Inflammatory macrophage treated with lipopolysaccharide for 1 hour (primary cell): Measurements from ENCODE around the gene IRF9.

Experiments used
- DNase-seq, 2 donors: peaks; one replicate each; pipeline ENCODE4 v3.0.0-alpha.2; 2020 to 2022

IRF9 gene

GRCh38 chr14:24160850-24161804 lies at the start of gene IRF9:
Gene IRF9, plus strand, starts transcription at chr14:24161265. Its CDS starts 880 bp downstream, at chr14:24162145.
- peak; percentile 89 to 100 for DNase-seq

GRCh38 chr14:24113379-24113800 lies 47.7 kb upstream of the IRF9 start:
- DNase-seq: peak in 1 of 2 donors; percentile 35

- peak; percentile 91 to 97 for DNase-seq
These were observed 47.1 kb upstream of the IRF9 start for GRCh38 chr14:24113801-24114531.

- DNase-seq: peak; percentile 99 to 100
These were observed 46.3 kb upstream of the IRF9 start, which contains the start of the genes DCAF11 and NRL for GRCh38 chr14:24114532-24115421. Gene DCAF11, plus strand, starts transcription at chr14:24114777. Its CDS starts 818 bp downstream, at chr14:24115595. Gene NRL, minus strand, starts transcription at chr14:24114949. Its CDS starts 32,101 bp downstream, at chr14:24082848.

- no peak for DNase-seq
These were observed 45.5 kb upstream of the IRF9 start for GRCh38 chr14:24115422-24116127.

GRCh38 chr14:24116128-24116814 lies 44.8 kb upstream of the IRF9 start:
- DNase-seq: no peak

GRCh38 chr14:24117179-24117578 lies 43.9 kb upstream of the IRF9 start:
- DNase-seq: no peak

GRCh38 chr14:24119691-24120090 lies 41.4 kb upstream of the IRF9 start:
- DNase-seq: no peak

- DNase-seq: no peak
These were observed 39.9 kb upstream of the IRF9 start for GRCh38 chr14:24121210-24121609.

- no peak for DNase-seq
These were observed 38.6 kb upstream of the IRF9 start for GRCh38 chr14:24122416-24122815.

GRCh38 chr14:24122898-24123297 lies 38.2 kb upstream of the IRF9 start:
- no peak for DNase-seq

- no peak for DNase-seq
These were observed 37.3 kb upstream of the IRF9 start for GRCh38 chr14:24123424-24124417.

- DNase-seq: no peak
These were observed 34.1 kb upstream of the IRF9 start for GRCh38 chr14:24126939-24127338.

- no peak for DNase-seq
These were observed 33.4 kb upstream of the IRF9 start for GRCh38 chr14:24127673-24128072.

GRCh38 chr14:24129410-24129998 lies 31.6 kb upstream of the IRF9 start:
- no peak for DNase-seq

GRCh38 chr14:24130380-24130716 lies 30.7 kb upstream of the IRF9 start, which contains the start of gene FITM1:
Gene FITM1, plus strand, starts transcription at chr14:24130659. Its CDS starts 905 bp downstream, at chr14:24131564.
- no peak for DNase-seq

- no peak for DNase-seq
These were observed 30.1 kb upstream of the IRF9 start for GRCh38 chr14:24130717-24131548.

GRCh38 chr14:24131549-24131966 lies 29.5 kb upstream of the IRF9 start:
- no peak for DNase-seq
